K562 (cell line): ENCODE data around the gene ZKSCAN4. TPM values are rescaled to one million over a fixed set of nuclear protein-coding genes. Genes with fewer than 3 reads are reported as not detected.

Experiments
- CHD4 ChIP-seq: fragments of 200-600 bp; sonication (generic); IDR thresholded peaks from 3 replicates; pipeline ENCODE4 v1.6.1; 2012; ENCODE audit warnings: low read depth, mild to moderate bottlenecking, mixed read lengths, low read length, inconsistent platforms; ENCODE audit not compliant: insufficient read depth, insufficient replicate concordance, poor library complexity, severe bottlenecking
- DPF2 ChIP-seq: fragments of 450-650 bp; IDR thresholded peaks from 2 replicates; pipeline ENCODE4 v1.6.1; 2016
- ELK1 ChIP-seq: sonication (generic); formaldehyde crosslinking; IDR thresholded peaks from 2 replicates; pipeline ENCODE4 v1.8.1; 2022; ENCODE audit warnings: missing genetic modification reagents
- HBP1 ChIP-seq: fragments of 450-650 bp; formaldehyde crosslinking; IDR thresholded peaks from 2 replicates; pipeline ENCODE4 v1.4.0; 2022; ENCODE audit warnings: missing genetic modification characterization
- HDAC3 ChIP-seq: fragments of 450-650 bp; IDR thresholded peaks from 2 replicates; pipeline ENCODE4 v1.6.1; 2018; ENCODE audit warnings: borderline replicate concordance, mild to moderate bottlenecking, moderate library complexity; ENCODE audit not compliant: partially characterized antibody
- JUND ChIP-seq, 2 experiments: IDR thresholded peaks; 2 replicates in 1 of 2; 3 replicates in 1 of 2; pipeline ENCODE4 v1.6.1; 2011; ENCODE audit warnings: borderline replicate concordance in 2 of 2, low read depth in 2 of 2, low read length in 2 of 2, improper control_type of control experiment in 1 of 2, missing biosample characterization in 1 of 2, missing genetic modification characterization in 1 of 2, missing genetic modification reagents in 1 of 2
- KAT8 ChIP-seq: fragments of 450-650 bp; IDR thresholded peaks from 2 replicates; pipeline ENCODE4 v1.6.1; 2016; ENCODE audit warnings: low read depth, mild to moderate bottlenecking
- KHSRP ChIP-seq: fragments of 450-650 bp; IDR thresholded peaks from 2 replicates; pipeline ENCODE4 v1.6.1; 2017
- MAFF ChIP-seq: IDR thresholded peaks from 2 replicates; pipeline ENCODE4 v1.6.1; 2012; ENCODE audit warnings: low read length, improper control_type of control experiment
- MEF2D ChIP-seq: conservative IDR thresholded peaks from 2 replicates; pipeline ENCODE4 v1.6.1; 2016; ENCODE audit warnings: low read depth, missing genetic modification characterization, missing compliant biosample characterization
- MYBL2 ChIP-seq, 2 experiments: fragments of 450-650 bp in 1 of 2; sonication (generic) in 1 of 2; formaldehyde crosslinking in 1 of 2; IDR thresholded peaks; 2 replicates each; pipeline versions ENCODE4 v1.6.1 to v1.8.1; 2017 to 2022; ENCODE audit warnings: borderline replicate concordance in 1 of 2, inconsistent platforms in 1 of 2, low read depth in 1 of 2, mild to moderate bottlenecking in 1 of 2, missing genetic modification reagents in 1 of 2, moderate library complexity in 1 of 2
- PURB ChIP-seq: sonication (generic); formaldehyde crosslinking; IDR thresholded peaks from 2 replicates; pipeline ENCODE4 v1.9.0; 2021; ENCODE audit warnings: low read depth, mild to moderate bottlenecking, missing genetic modification reagents
- TFAP4 ChIP-seq: sonication (generic); formaldehyde crosslinking; IDR thresholded peaks from 2 replicates; pipeline ENCODE4 v1.8.0; 2022; ENCODE audit warnings: missing genetic modification reagents, mild to moderate bottlenecking, moderate library complexity, borderline replicate concordance
- XRCC3 ChIP-seq: fragments of 450-650 bp; IDR thresholded peaks from 2 replicates; pipeline ENCODE4 v1.6.1; 2017; ENCODE audit warnings: mild to moderate bottlenecking, moderate library complexity
- ZBTB12 ChIP-seq: fragments of 250-450 bp; sonication (Bioruptor Pico); IDR thresholded peaks from 2 replicates; pipeline ENCODE4 v1.4.0; 2020
- ZNF282 ChIP-seq: sonication (generic); formaldehyde crosslinking; IDR thresholded peaks from 2 replicates; pipeline ENCODE4 v1.8.1; 2023; ENCODE audit warnings: missing genetic modification reagents
- ZNF311 ChIP-seq: fragments of 250-450 bp; sonication (Bioruptor Pico); IDR thresholded peaks from 2 replicates; pipeline ENCODE4 v1.4.0; 2020; ENCODE audit warnings: mild to moderate bottlenecking, moderate library complexity
- ZNF398 ChIP-seq: fragments of 250-450 bp; sonication (Bioruptor Pico); IDR thresholded peaks from 2 replicates; pipeline ENCODE4 v1.8.0; 2021; ENCODE audit warnings: moderate library complexity, mild to moderate bottlenecking, inconsistent platforms
- ZNF589 ChIP-seq: fragments of 200-800 bp; sonication (Bioruptor generic); IDR thresholded peaks from 2 replicates; pipeline ENCODE4 v1.6.1; 2016; ENCODE audit warnings: low read depth, missing genetic modification characterization, missing compliant biosample characterization
- polyA plus RNA-seq, 8 experiments: library from polyadenylated mRNA; depleted of rRNA in 4 of 8; stranded (reverse) in 5 of 8; unstranded in 3 of 8; fragments of >200 nt; fragmentation: Nextera tagmentation in 2 of 8; fragmentation: Illumina TruSeq in 1 of 8; extraction: Ambion mirVana in 2 of 8; extraction: Trizol in 1 of 8; gene quantifications; 2 replicates each; pipeline versions ENCODE4 v1.2.1 to v1.2.3, GENCODE V29; 2011 to 2014; ENCODE audit warnings: inconsistent platforms in 1 of 8, missing spikeins in 1 of 8
- total RNA-seq, 7 experiments: library from RNA; depleted of rRNA in 6 of 7; stranded (reverse); fragments of >200 nt in 6 of 7; fragmentation: Illumina TruSeq in 2 of 7; extraction: Trizol in 2 of 7; gene quantifications; 2 replicates each; pipeline versions ENCODE4 v1.2.1 to v1.2.3, GENCODE V29; 2011 to 2021; ENCODE audit warnings: low replicate concordance in 1 of 7

Gene ZKSCAN4
- total and polyA plus RNA-seq, 9 of the 15 experiments (the other 6 are each of a cell fraction or from before 2014, with no cell fraction given), result 1.2 to 5.3 (median 4.7) TPM

GRCh38 chr6:28224131-28225055 is 27.7 kb downstream of the ZKSCAN4 start (continued):
- TF ChIP-seq HBP1 (CRISPR knock-in tag), result no peak
- TF ChIP-seq MEF2D (tag), result no peak
- no peak for TF ChIP-seq MYBL2 (IDR thresholded peaks at IDR 0.05; ENCODE audit: low read depth)
- no peak for TF ChIP-seq MYBL2 (CRISPR knock-in tag; IDR thresholded peaks at IDR 0.05; ENCODE audit: borderline replicate concordance)
- no peak for TF ChIP-seq ZNF589
- 0 out of 2 replicates have a peak, but pooled peaks have one; percentile 11 for TF ChIP-seq DPF2
- 0 out of 2 replicates have a peak, but pooled peaks have one; percentile 15 for TF ChIP-seq KAT8
- TF ChIP-seq JUND (IDR thresholded peaks at IDR 0.05; ENCODE audit: borderline replicate concordance, low read depth, low read length), result no peak
- TF ChIP-seq JUND (tag; IDR thresholded peaks at IDR 0.05; ENCODE audit: borderline replicate concordance, low read depth, low read length), result no peak
- no peak for TF ChIP-seq ZBTB12 (CRISPR knock-in tag)
- TF ChIP-seq HDAC3, result peak; percentile 29
- no peak for TF ChIP-seq ZNF398 (CRISPR knock-in tag)
- TF ChIP-seq XRCC3, result no peak
- TF ChIP-seq ZNF282, result no peak
- no peak for TF ChIP-seq TFAP4 (CRISPR knock-in tag)
- no peak for TF ChIP-seq PURB (CRISPR knock-in tag)
- TF ChIP-seq CHD4, result no peak
- TF ChIP-seq KHSRP, result no peak
- 0 out of 2 replicates have a peak, but pooled peaks have one; percentile 12 for TF ChIP-seq ZNF311 (CRISPR knock-in tag)
- no peak for TF ChIP-seq ELK1 (CRISPR knock-in tag)
- no peak for TF ChIP-seq MAFF
